SK-N-SH (cell line): ENCODE results near the gene RAVER2. TPM values are rescaled to one million over a fixed set of nuclear protein-coding genes. Genes with fewer than 3 reads are reported as not detected.

ENCODE experiments used
- CTCF ChIA-PET: fragments of 300-600, 350-600 bp; formaldehyde crosslinking; extraction: SDS; loops from one replicate; lab custom pipeline; 2021; lab: Yijun Ruan, JAX
- POLR2A ChIA-PET: fragments of 350-600 bp; sonication (Branson Sonifier 250); formaldehyde crosslinking; extraction: SDS; loops from one replicate; lab custom pipeline; 2020; ENCODE audit warnings: antibody characterized with exemption, inconsistent platforms; lab: Yijun Ruan, JAX
- DNase-seq: peaks from one replicate; pipeline ENCODE4 v3.0.0; 2012
- H2AFZ ChIP-seq: fragments of 200-600 bp; sonication (generic); 2 replicates; pipeline ENCODE4 v1.8.1; 2016; ENCODE audit warnings: antibody characterized with exemption, mild to moderate bottlenecking, low read depth
- H3F3A ChIP-seq: fragments of 200-600 bp; sonication (generic); replicated peaks from 2 replicates; pipeline ENCODE3; 2016; ENCODE audit warnings: antibody characterized with exemption, mild to moderate bottlenecking; ENCODE audit not compliant: insufficient read depth
- H3K27ac ChIP-seq, 2 experiments: fragments of 200-500 bp in 1 of 2; fragments of 200-600 bp in 1 of 2; sonication (Bioruptor generic) in 1 of 2; sonication (generic), shearing (Covaris generic) in 1 of 2; 2 replicates each; pipeline versions ENCODE4 v1.5.1 to v1.6.1; 2014 to 2016; ENCODE audit warnings: low read depth in 2 of 2, inconsistent platforms in 1 of 2, low read length in 1 of 2, mild to moderate bottlenecking in 1 of 2, mixed read lengths in 1 of 2
- H3K27me3 ChIP-seq: fragments of 200-600 bp; sonication (generic), shearing (Covaris generic); 2 replicates; pipeline ENCODE4 v1.6.1; 2016; ENCODE audit warnings: mixed run types; ENCODE audit not compliant: insufficient read depth
- H3K36me3 ChIP-seq, 2 experiments: fragments of 200-500 bp in 1 of 2; fragments of 200-600 bp in 1 of 2; sonication (Bioruptor generic) in 1 of 2; sonication (generic) in 1 of 2; replicated peaks in 1 of 2; 2 replicates each; pipeline versions ENCODE3 to v1.5.1; 2014 to 2016; ENCODE audit warnings: low read length in 1 of 2, mild to moderate bottlenecking in 1 of 2; ENCODE audit not compliant: insufficient read depth in 2 of 2, control insufficient read depth in 1 of 2
- H3K4me1 ChIP-seq, 2 experiments: fragments of 200-500 bp in 1 of 2; fragments of 200-600 bp in 1 of 2; sonication (Bioruptor generic) in 1 of 2; sonication (generic), shearing (Covaris generic) in 1 of 2; 2 replicates each; pipeline versions ENCODE4 v1.5.1 to v1.6.1; 2014 to 2016; ENCODE audit warnings: low read depth in 1 of 2, low read length in 1 of 2, mixed run types in 1 of 2; ENCODE audit not compliant: insufficient read depth in 2 of 2, control insufficient read depth in 1 of 2
- H3K4me2 ChIP-seq: fragments of 200-600 bp; sonication (generic), shearing (Covaris generic); 2 replicates; pipeline ENCODE4 v1.6.1; 2017; ENCODE audit warnings: mixed run types
- H3K4me3 ChIP-seq, 2 experiments: fragments of 200-500 bp in 1 of 2; fragments of 200-600 bp in 1 of 2; sonication (Bioruptor generic) in 1 of 2; sonication (generic), shearing (Covaris generic) in 1 of 2; 2 replicates each; pipeline versions ENCODE4 v1.5.1 to v1.8.1; 2014 to 2016; ENCODE audit warnings: low read depth in 2 of 2, inconsistent platforms in 1 of 2, low read length in 1 of 2, mild to moderate bottlenecking in 1 of 2, mixed read lengths in 1 of 2, moderate library complexity in 1 of 2
- H3K79me2 ChIP-seq: fragments of 200-600 bp; sonication (generic); 2 replicates; pipeline ENCODE4 v1.8.1; 2017; ENCODE audit warnings: mild to moderate bottlenecking; ENCODE audit not compliant: insufficient read depth
- H3K9ac ChIP-seq: fragments of 200-600 bp; sonication (generic); 2 replicates; pipeline ENCODE4 v1.6.1; 2017; ENCODE audit warnings: mixed run types
- H3K9me2 ChIP-seq: fragments of 200-600 bp; sonication (generic); 2 replicates; pipeline ENCODE4 v1.6.1; 2017; ENCODE audit warnings: mixed run types
- H3K9me3 ChIP-seq: fragments of 200-600 bp; sonication (generic); 2 replicates; pipeline ENCODE4 v1.6.1; 2017; ENCODE audit warnings: mixed run types, mild to moderate bottlenecking, moderate library complexity
- H4K20me1 ChIP-seq: fragments of 200-600 bp; sonication (generic); 2 replicates; pipeline ENCODE4 v1.6.1; 2017; ENCODE audit warnings: mild to moderate bottlenecking, mixed run types; ENCODE audit not compliant: insufficient read depth
- CHD2 ChIP-seq: fragments of 150-350 bp; IDR thresholded peaks from 2 replicates; pipeline ENCODE4 v1.6.1; 2018; ENCODE audit warnings: low read length; ENCODE audit not compliant: partially characterized antibody
- ELF1 ChIP-seq: IDR thresholded peaks from 2 replicates; pipeline ENCODE4 v1.4.0; 2012
- EP300 ChIP-seq, 2 experiments: IDR thresholded peaks; 2 replicates each; pipeline versions ENCODE4 v1.4.0 to v1.6.1; 2012; ENCODE audit warnings: borderline replicate concordance in 1 of 2, low read depth in 1 of 2, low read length in 1 of 2
- EZH2phosphoT487 ChIP-seq: fragments of 200-600 bp; sonication (generic); IDR thresholded peaks from 2 replicates; pipeline ENCODE4 v1.6.1; 2017; ENCODE audit warnings: low read depth, mixed run types, mild to moderate bottlenecking, antibody characterized with exemption, moderate library complexity, borderline replicate concordance
- FOXJ3 ChIP-seq: sonication (generic); formaldehyde crosslinking; IDR thresholded peaks from 2 replicates; pipeline ENCODE4 v1.5.1; 2020; ENCODE audit warnings: mild to moderate bottlenecking, missing genetic modification reagents
- GABPA ChIP-seq: IDR thresholded peaks from 2 replicates; pipeline ENCODE4 v1.4.0; 2012; ENCODE audit warnings: low read depth, mild to moderate bottlenecking
- GATA2 ChIP-seq: sonication (generic); formaldehyde crosslinking; IDR thresholded peaks from 2 replicates; pipeline ENCODE4 v1.5.0; 2020; ENCODE audit warnings: mild to moderate bottlenecking, missing genetic modification reagents
- JUND ChIP-seq: IDR thresholded peaks from 2 replicates; pipeline ENCODE4 v1.4.0; 2012
- MEF2A ChIP-seq: IDR thresholded peaks from 2 replicates; pipeline ENCODE4 v1.4.0; 2012; ENCODE audit warnings: low read depth, borderline replicate concordance
- NRF1 ChIP-seq: IDR thresholded peaks from 2 replicates; pipeline ENCODE4 v1.6.1; 2012; ENCODE audit warnings: low read depth, mild to moderate bottlenecking, low read length
- POLR2AphosphoS5 ChIP-seq: IDR thresholded peaks from 2 replicates; pipeline ENCODE4 v1.6.1; 2012; ENCODE audit warnings: low read depth, low read length
- RAD21 ChIP-seq: IDR thresholded peaks from 2 replicates; pipeline ENCODE4 v1.6.1; 2012; ENCODE audit warnings: mild to moderate bottlenecking, low read length
- RCOR1 ChIP-seq: fragments of 150-350 bp; IDR thresholded peaks from 2 replicates; pipeline ENCODE4 v1.6.1; 2017; ENCODE audit warnings: antibody characterized with exemption, low read length
- RXRA ChIP-seq: IDR thresholded peaks from 2 replicates; pipeline ENCODE4 v1.4.0; 2012; ENCODE audit warnings: low read depth, mild to moderate bottlenecking, borderline replicate concordance
- SIN3A ChIP-seq: IDR thresholded peaks from 2 replicates; pipeline ENCODE4 v1.6.1; 2012; ENCODE audit warnings: low read depth, mild to moderate bottlenecking, low read length, moderate library complexity, borderline replicate concordance
- TAF1 ChIP-seq: IDR thresholded peaks from 2 replicates; pipeline ENCODE4 v1.6.1; 2012; ENCODE audit warnings: low read depth, mild to moderate bottlenecking, low read length, moderate library complexity, borderline replicate concordance
- TCF12 ChIP-seq: IDR thresholded peaks from 2 replicates; pipeline ENCODE4 v1.4.0; 2012
- YY1 ChIP-seq: IDR thresholded peaks from 2 replicates; pipeline ENCODE4 v1.4.0; 2012; ENCODE audit warnings: low read depth, mild to moderate bottlenecking
- WGBS: methylation state at CpG from one replicate; pipeline ENCODE4 v1.1.6; 2017; ENCODE audit warnings: low lambda C conversion rate; 5-methylcytosine and 5-hydroxymethylcytosine counted together
- polyA plus RNA-seq, 3 experiments: library from polyadenylated mRNA; depleted of rRNA; stranded (reverse); fragments of >200 nt; gene quantifications; 2 replicates each; pipeline ENCODE4 v1.2.3, GENCODE V29; 2012
- TF ChIP-seq, protein P1 (sequence below): fragments of 200-600 bp; sonication (generic); IDR thresholded peaks from 2 replicates; pipeline ENCODE4 v1.6.1; 2017; ENCODE audit warnings: antibody characterized with exemption, mild to moderate bottlenecking, moderate library complexity
- TF ChIP-seq, protein P2 (sequence below): IDR thresholded peaks from 2 replicates; pipeline ENCODE4 v1.4.0; 2012; ENCODE audit warnings: low read depth, borderline replicate concordance
- TF ChIP-seq, protein P3 (sequence below): fragments of 150-350 bp; IDR thresholded peaks from 2 replicates; pipeline ENCODE4 v1.6.1; 2017; ENCODE audit warnings: antibody characterized with exemption, low read length, low read depth, borderline replicate concordance
- TF ChIP-seq, protein P4 (sequence below): IDR thresholded peaks from 2 replicates; pipeline ENCODE4; 2012

Gene RAVER2
- polyA plus RNA-seq, 1 of the 3 experiments (the other 2 are of a cell fraction), result 7.3 TPM

DNA sequence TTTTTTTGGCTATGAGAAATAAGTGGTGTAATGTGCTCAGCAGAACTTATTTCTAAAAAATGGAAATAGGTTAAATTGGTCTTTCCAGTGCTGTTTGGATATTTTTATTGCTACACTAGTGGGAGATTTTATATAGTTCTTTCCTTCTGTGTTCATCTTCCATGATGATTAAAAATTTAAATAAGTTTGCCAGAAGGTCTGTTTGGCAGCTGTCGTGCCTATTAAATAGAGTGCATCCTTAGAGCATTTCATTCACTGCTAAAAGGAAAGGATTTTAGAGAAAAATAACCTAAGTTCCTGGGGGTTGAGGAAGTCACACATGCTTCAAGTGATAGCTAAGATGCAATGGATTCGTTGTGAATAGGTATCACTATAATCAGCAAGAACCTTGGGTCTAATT is 29.7 kb upstream of the RAVER2 start:
- Histone ChIP-seq H2AFZ (no peak overlapping the region), H3K27me3 (no peaks in the 10 kb centered on the region; the same call in 1 of the 2 replicates), H3F3A (no peaks in the 10 kb centered on the region), H3K9me2 (no peaks in the 10 kb centered on the region), H3K36me3 (no peaks in the 10 kb centered on the region), H3K27ac (no peak overlapping the region), H3K4me2 (no peak overlapping the region), H3K4me3 (no peak overlapping the region), H3K9ac (no peak overlapping the region), H4K20me1 (no peaks in the 10 kb centered on the region), H3K9me3 (no peaks in the 10 kb centered on the region), H3K4me1 (no peaks in the 10 kb centered on the region), H3K79me2 (no peaks in the 10 kb centered on the region)
- no peak for TF ChIP-seq EP300 (IDR thresholded peaks at IDR 0.05; ENCODE audit: borderline replicate concordance in 1 of 2, low read depth in 1 of 2, low read length in 1 of 2)
- TF ChIP-seq GABPA, result no peak
- no peak for TF ChIP-seq MEF2A
- TF ChIP-seq CHD2, result no peak
- no peak for TF ChIP-seq RCOR1
- WGBS, result 39% methylated on average over 2 of the region's 2 CpGs
- no peak for DNase-seq
- ChIA-PET CTCF (no interaction called here), POLR2A (no interaction called here)

DNA sequence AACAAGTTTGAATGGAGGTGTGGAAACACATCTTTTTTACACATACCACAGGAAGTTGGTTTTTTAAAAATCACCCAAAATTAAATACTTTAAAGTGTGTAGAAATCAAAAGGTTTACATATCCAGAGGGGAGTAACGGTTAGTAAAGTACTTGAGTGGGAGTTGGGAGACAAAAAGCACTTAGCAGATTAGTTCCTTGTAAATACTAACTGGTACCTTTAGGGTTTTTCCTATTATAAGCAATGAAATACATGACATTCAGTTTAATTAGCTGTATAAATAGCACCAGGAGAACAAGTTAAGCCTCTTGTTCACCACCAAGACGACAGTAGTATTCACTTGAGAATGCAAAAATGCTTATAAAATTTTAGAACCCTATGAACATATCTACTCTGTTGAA is 23.7 kb upstream of the RAVER2 start:
- Histone ChIP-seq H3K79me2 (no peaks in the 10 kb centered on the region), H3K4me3 (no peak overlapping the region), H3K27me3 (no peaks in the 10 kb centered on the region; the same call in 1 of the 2 replicates), H2AFZ (no peak overlapping the region), H3K4me2 (no peak overlapping the region), H3K4me1 (no peaks in the 10 kb centered on the region), H4K20me1 (no peaks in the 10 kb centered on the region), H3K9me3 (no peaks in the 10 kb centered on the region), H3K9me2 (no peaks in the 10 kb centered on the region), H3K27ac (no peak overlapping the region), H3K9ac (no peak overlapping the region), H3K36me3 (no peaks in the 10 kb centered on the region), H3F3A (no peaks in the 10 kb centered on the region)
- WGBS, result 19% methylated on average over 2 of the region's 2 CpGs
- POLR2A ChIA-PET, result no interaction called here
- no peak for DNase-seq
- no peak for TF ChIP-seq TAF1
- TF ChIP-seq, protein P1, sequence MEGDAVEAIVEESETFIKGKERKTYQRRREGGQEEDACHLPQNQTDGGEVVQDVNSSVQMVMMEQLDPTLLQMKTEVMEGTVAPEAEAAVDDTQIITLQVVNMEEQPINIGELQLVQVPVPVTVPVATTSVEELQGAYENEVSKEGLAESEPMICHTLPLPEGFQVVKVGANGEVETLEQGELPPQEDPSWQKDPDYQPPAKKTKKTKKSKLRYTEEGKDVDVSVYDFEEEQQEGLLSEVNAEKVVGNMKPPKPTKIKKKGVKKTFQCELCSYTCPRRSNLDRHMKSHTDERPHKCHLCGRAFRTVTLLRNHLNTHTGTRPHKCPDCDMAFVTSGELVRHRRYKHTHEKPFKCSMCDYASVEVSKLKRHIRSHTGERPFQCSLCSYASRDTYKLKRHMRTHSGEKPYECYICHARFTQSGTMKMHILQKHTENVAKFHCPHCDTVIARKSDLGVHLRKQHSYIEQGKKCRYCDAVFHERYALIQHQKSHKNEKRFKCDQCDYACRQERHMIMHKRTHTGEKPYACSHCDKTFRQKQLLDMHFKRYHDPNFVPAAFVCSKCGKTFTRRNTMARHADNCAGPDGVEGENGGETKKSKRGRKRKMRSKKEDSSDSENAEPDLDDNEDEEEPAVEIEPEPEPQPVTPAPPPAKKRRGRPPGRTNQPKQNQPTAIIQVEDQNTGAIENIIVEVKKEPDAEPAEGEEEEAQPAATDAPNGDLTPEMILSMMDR, result no peak
- TF ChIP-seq, protein P2, sequence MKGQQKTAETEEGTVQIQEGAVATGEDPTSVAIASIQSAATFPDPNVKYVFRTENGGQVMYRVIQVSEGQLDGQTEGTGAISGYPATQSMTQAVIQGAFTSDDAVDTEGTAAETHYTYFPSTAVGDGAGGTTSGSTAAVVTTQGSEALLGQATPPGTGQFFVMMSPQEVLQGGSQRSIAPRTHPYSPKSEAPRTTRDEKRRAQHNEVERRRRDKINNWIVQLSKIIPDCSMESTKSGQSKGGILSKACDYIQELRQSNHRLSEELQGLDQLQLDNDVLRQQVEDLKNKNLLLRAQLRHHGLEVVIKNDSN, result no peak
- TF ChIP-seq RAD21, result no peak
- TF ChIP-seq JUND, result no peak
- no peak for TF ChIP-seq MEF2A
- no peak for TF ChIP-seq YY1
- no peak for TF ChIP-seq CHD2
- no peak for TF ChIP-seq SIN3A
- no peak for TF ChIP-seq EZH2phosphoT487
- TF ChIP-seq EP300 (IDR thresholded peaks at IDR 0.05; ENCODE audit: borderline replicate concordance in 1 of 2, low read depth in 1 of 2, low read length in 1 of 2), result no peak
- TF ChIP-seq TCF12, result no peak
- no peak for TF ChIP-seq FOXJ3
- TF ChIP-seq, protein P3, sequence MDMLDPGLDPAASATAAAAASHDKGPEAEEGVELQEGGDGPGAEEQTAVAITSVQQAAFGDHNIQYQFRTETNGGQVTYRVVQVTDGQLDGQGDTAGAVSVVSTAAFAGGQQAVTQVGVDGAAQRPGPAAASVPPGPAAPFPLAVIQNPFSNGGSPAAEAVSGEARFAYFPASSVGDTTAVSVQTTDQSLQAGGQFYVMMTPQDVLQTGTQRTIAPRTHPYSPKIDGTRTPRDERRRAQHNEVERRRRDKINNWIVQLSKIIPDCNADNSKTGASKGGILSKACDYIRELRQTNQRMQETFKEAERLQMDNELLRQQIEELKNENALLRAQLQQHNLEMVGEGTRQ, result no peak
- TF ChIP-seq GATA2 (CRISPR knock-in tag), result no peak
- no peak for TF ChIP-seq POLR2AphosphoS5
- TF ChIP-seq, protein P4, sequence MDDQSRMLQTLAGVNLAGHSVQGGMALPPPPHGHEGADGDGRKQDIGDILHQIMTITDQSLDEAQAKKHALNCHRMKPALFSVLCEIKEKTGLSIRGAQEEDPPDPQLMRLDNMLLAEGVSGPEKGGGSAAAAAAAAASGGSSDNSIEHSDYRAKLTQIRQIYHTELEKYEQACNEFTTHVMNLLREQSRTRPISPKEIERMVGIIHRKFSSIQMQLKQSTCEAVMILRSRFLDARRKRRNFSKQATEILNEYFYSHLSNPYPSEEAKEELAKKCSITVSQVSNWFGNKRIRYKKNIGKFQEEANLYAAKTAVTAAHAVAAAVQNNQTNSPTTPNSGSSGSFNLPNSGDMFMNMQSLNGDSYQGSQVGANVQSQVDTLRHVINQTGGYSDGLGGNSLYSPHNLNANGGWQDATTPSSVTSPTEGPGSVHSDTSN, result no peak
- no peak for TF ChIP-seq RXRA
- no peak for TF ChIP-seq ELF1
- no peak for TF ChIP-seq NRF1
- CTCF ChIA-PET, result no interaction called here
